Bone marrow (tissue), 2 donors: ENCODE results near the gene KDM8.

Experiments
- DNase-seq, 2 donors: peaks; one replicate each; lab custom pipeline; 2025; lab: John Stamatoyannopoulos, UW

KDM8 gene

GRCh38 chr16:27216297-27216885 lies 13.1 kb downstream of the KDM8 start:
- DNase-seq: no peak

- no peak for DNase-seq
Observed at GRCh38 chr16:27217256-27217655, 13.9 kb downstream of the KDM8 start.

GRCh38 chr16:27218756-27219155 lies 15.4 kb downstream of the KDM8 start:
- DNase-seq: no peak

- DNase-seq: no peak
Observed at GRCh38 chr16:27219161-27219560, 15.8 kb downstream of the KDM8 start.

GRCh38 chr16:27220120-27220519 lies 16.8 kb downstream of the KDM8 start:
- DNase-seq: no peak

- no peak for DNase-seq
Observed at GRCh38 chr16:27220527-27220926, 17.2 kb downstream of the KDM8 start.

- no peak for DNase-seq
Observed at GRCh38 chr16:27220991-27221390, 17.7 kb downstream of the KDM8 start.

- no peak for DNase-seq
Observed at GRCh38 chr16:27221576-27222248, 18.4 kb downstream of the KDM8 start.

- no peak for DNase-seq
Observed at GRCh38 chr16:27222249-27223225, 19.2 kb downstream of the KDM8 start.

- no peak for DNase-seq
Observed at GRCh38 chr16:27223226-27223610, 19.9 kb downstream of the KDM8 start.

GRCh38 chr16:27223701-27224100 lies 20.4 kb downstream of the KDM8 start:
- no peak for DNase-seq

- no peak for DNase-seq
Observed at GRCh38 chr16:27224271-27224737, 21.0 kb downstream of the KDM8 start.

GRCh38 chr16:27224741-27225300 lies 21.5 kb downstream of the KDM8 start:
- no peak for DNase-seq

GRCh38 chr16:27225536-27226360 lies 22.4 kb downstream of the KDM8 start:
- no peak for DNase-seq

- DNase-seq: no peak
Observed at GRCh38 chr16:27226476-27226875, 23.1 kb downstream of the KDM8 start.

GRCh38 chr16:27226976-27227705 lies 23.8 kb downstream of the KDM8 start:
- DNase-seq: no peak

GRCh38 chr16:27228045-27228444 lies 24.7 kb downstream of the KDM8 start:
- DNase-seq: no peak

- DNase-seq: peak in 1 of 2 donors; percentile 11
Observed at GRCh38 chr16:27228621-27229501, 25.5 kb downstream of the KDM8 start.

GRCh38 chr16:27229891-27230470 lies 26.7 kb downstream of the KDM8 start:
- no peak for DNase-seq
